Calu3 (cell line): Measurements from ENCODE around the gene SLC9A3. TPM values are rescaled to one million over a fixed set of nuclear protein-coding genes. Genes with fewer than 3 reads are reported as not detected.
A peak's percentile ranks its signal among the peaks of the same experiment; 100 is the strongest.

Experiments
- BruUV-seq: library from RNA; stranded (reverse); fragments of 400-500 nt; replicated peaks from 2 replicates; lab custom pipeline; 2021; lab: Mats Ljungman, UMichigan
- CTCF ChIA-PET: fragments of 300-600 bp; sonication (Branson Sonifier 250); formaldehyde crosslinking; loops from one replicate; lab custom pipeline; 2022; ENCODE audit warnings: antibody characterized with exemption; lab: Charles Lee
- DNase-seq: peaks from one replicate; pipeline ENCODE4 v3.0.0; 2022
- H3K27ac Mint-ChIP-seq: one replicate; pipeline ENCODE4 v1.8.0; 2022; ENCODE audit warnings: mixed read lengths; ENCODE audit not compliant: unreplicated experiment
- H3K27me3 Mint-ChIP-seq: one replicate; pipeline ENCODE4 v1.8.0; 2022; ENCODE audit warnings: mixed read lengths; ENCODE audit not compliant: unreplicated experiment
- H3K36me3 Mint-ChIP-seq: one replicate; pipeline ENCODE4 v1.8.0; 2022; ENCODE audit warnings: mild to moderate bottlenecking, moderate library complexity, mixed read lengths; ENCODE audit not compliant: insufficient read depth, unreplicated experiment
- H3K4me1 Mint-ChIP-seq: one replicate; pipeline ENCODE4 v1.8.0; 2022; ENCODE audit warnings: mild to moderate bottlenecking, low read depth, mixed read lengths; ENCODE audit not compliant: unreplicated experiment
- H3K4me3 Mint-ChIP-seq: one replicate; pipeline ENCODE4 v1.8.0; 2022; ENCODE audit warnings: mild to moderate bottlenecking, low read depth, moderate library complexity, mixed read lengths; ENCODE audit not compliant: unreplicated experiment
- H3K9me3 Mint-ChIP-seq: one replicate; pipeline ENCODE4 v1.8.0; 2022; ENCODE audit warnings: low read depth, mixed read lengths; ENCODE audit not compliant: unreplicated experiment
- CTCF ChIP-seq: fragments of 200-600 bp; IDR thresholded peaks from one replicate; pipeline ENCODE4 v1.8.0; 2022; ENCODE audit warnings: antibody characterized with exemption; ENCODE audit not compliant: unreplicated experiment
- intact Hi-C: fragments of 100-400 bp; cut with micrococcal nuclease; formaldehyde crosslinking; loops from one replicate; pipeline ENCODE4 v1.10.0; 2022; ENCODE audit not compliant: unreplicated experiment
- total RNA-seq: library from RNA; stranded (reverse); gene quantifications from 2 replicates; pipeline ENCODE4 v1.2.3, GENCODE V29; 2022

SLC9A3 gene
- total RNA-seq, 1 experiment from 2014 or later: 1.1 TPM

- intact Hi-C loops: no loop called here
- H3K9me3 Mint-ChIP-seq: no peaks in the 10 kb centered on the region
- no peaks in the 10 kb centered on the region for H3K4me1 Mint-ChIP-seq
- peaks cover 53% of the 10 kb centered on the region for H3K27me3 Mint-ChIP-seq
- peak; percentile 35 for DNase-seq
- peaks cover 48% of the 10 kb centered on the region for H3K36me3 Mint-ChIP-seq
- H3K4me3 Mint-ChIP-seq: peak overlapping the region; percentile 83
- H3K27ac Mint-ChIP-seq: no peak overlapping the region
- no peak for TF ChIP-seq CTCF
- no TSS peak for BruUV-seq
- CTCF ChIA-PET: interaction anchor here (0.9 kb wide), 2 partner anchors 15 to 49 kb away, joined by 4 to 10 read pairs; no protein-coding TSS in a partner anchor
These were observed 50.6 kb downstream of the SLC9A3 start for GRCh38 chr5:473551-474192.

GRCh38 chr5:472656-473550 lies 51.3 kb downstream of the SLC9A3 start:
- H3K4me3 Mint-ChIP-seq: peak overlapping the region; percentile 83
- no TSS peak for BruUV-seq
- no peaks in the 10 kb centered on the region for H3K4me1 Mint-ChIP-seq
- no peak for TF ChIP-seq CTCF
- intact Hi-C loops: no loop called here
- peak; percentile 78 for DNase-seq
- CTCF ChIA-PET: interaction anchor here (1.4 kb wide), 1 partner anchor 26 kb away, joined by 7 read pairs; no protein-coding TSS in a partner anchor
- peak overlapping the region; percentile 64 for H3K27ac Mint-ChIP-seq
- peaks cover 53% of the 10 kb centered on the region for H3K36me3 Mint-ChIP-seq
- H3K27me3 Mint-ChIP-seq: peaks cover 46% of the 10 kb centered on the region
- H3K9me3 Mint-ChIP-seq: no peaks in the 10 kb centered on the region

- TF ChIP-seq CTCF: no peak
- Mint-ChIP-seq H3K9me3 (no peaks in the 10 kb centered on the region), H3K27ac (peak overlapping the region; percentile 64), H3K27me3 (peaks cover 38% of the 10 kb centered on the region), H3K36me3 (peaks cover 53% of the 10 kb centered on the region), H3K4me3 (peak overlapping the region; percentile 83), H3K4me1 (no peaks in the 10 kb centered on the region)
- intact Hi-C loops: no loop called here
- DNase-seq: no peak
- BruUV-seq: TSS peak; percentile 70
- CTCF ChIA-PET: interaction anchor here (1.2 to 1.4 kb wide), 2 partner anchors 21 to 26 kb away, joined by 3 to 7 read pairs; no protein-coding TSS in a partner anchor
These were observed 52.1 kb downstream of the SLC9A3 start for GRCh38 chr5:472076-472655.

- no peaks in the 10 kb centered on the region for H3K4me1 Mint-ChIP-seq
- BruUV-seq: no TSS peak
- CTCF ChIA-PET: interaction anchor here (1.2 to 1.4 kb wide), 2 partner anchors 21 to 25 kb away, joined by 3 to 7 read pairs; no protein-coding TSS in a partner anchor
These were observed 52.5 kb downstream of the SLC9A3 start for GRCh38 chr5:471750-472058.

More at GRCh38 chr5:471750-472058, 52.5 kb downstream of the SLC9A3 start:
- Mint-ChIP-seq H3K27me3 (peaks cover 34% of the 10 kb centered on the region), H3K36me3 (peaks cover 53% of the 10 kb centered on the region), H3K9me3 (no peaks in the 10 kb centered on the region), H3K4me3 (peak overlapping the region; percentile 83), H3K27ac (peak overlapping the region; percentile 64)
- intact Hi-C loops: no loop called here
- DNase-seq: no peak
- no peak for TF ChIP-seq CTCF
